Upper lobe of right lung (tissue), 1 donor: ENCODE results near the gene PDS5A. TPM values are rescaled to one million over a fixed set of nuclear protein-coding genes. Genes with fewer than 3 reads are reported as not detected.
A peak's percentile ranks its signal among the peaks of the same experiment; 100 is the strongest.

Experiments used
- ATAC-seq: fragments of 200-7000 bp; cut with Tn5 transposase; one replicate; pipeline ENCODE4 v1.9.1; 2020; ENCODE audit warnings: mild to moderate bottlenecking, moderate library complexity
- DNase-seq: peaks from one replicate; pipeline ENCODE4 v3.0.0-alpha.2; 2020
- H3K27ac ChIP-seq: fragments of 200-600 bp; one replicate; pipeline ENCODE4 v1.8.0; 2022
- H3K27me3 ChIP-seq: fragments of 200-600 bp; one replicate; pipeline ENCODE4 v1.8.0; 2022; ENCODE audit warnings: mild to moderate bottlenecking
- H3K36me3 ChIP-seq: fragments of 200-600 bp; one replicate; pipeline ENCODE4 v1.8.0; 2022
- H3K4me1 ChIP-seq: fragments of 200-600 bp; one replicate; pipeline ENCODE4 v1.8.0; 2022
- H3K4me3 ChIP-seq: fragments of 200-600 bp; one replicate; pipeline ENCODE4 v1.8.0; 2022; ENCODE audit warnings: mild to moderate bottlenecking
- H3K9me3 ChIP-seq: fragments of 200-600 bp; one replicate; pipeline ENCODE4 v1.8.0; 2022
- CTCF ChIP-seq: fragments of 200-600 bp; IDR thresholded peaks from one replicate; pipeline ENCODE4 v1.8.0; 2022; ENCODE audit warnings: antibody characterized with exemption
- intact Hi-C: fragments of 100-400 bp; cut with DNase I; formaldehyde crosslinking; loops from one replicate; pipeline ENCODE4 v1.11.0; 2022
- total RNA-seq: library from RNA; stranded (reverse); fragmentation: NEBNext Ultra II Directional; extraction: Animal tissue kit (Norgen Biotek cat#: 25700); gene quantifications from one replicate; pipeline ENCODE4 v1.2.1, GENCODE V29; 2021
- donor health status: DM: no; HTN: yes; CAD: no; lungs with severe emphysema.

Gene PDS5A
- total RNA-seq, 1 donor from 2014 or later: 83.7 TPM

GRCh38 chr4:39970671-39971640 is 6.8 kb downstream of the PDS5A start:
- TF ChIP-seq CTCF: no peak
- intact Hi-C loops: no loop called here
- DNase-seq: peak; percentile 63
- peak; percentile 95 for ATAC-seq
- no peak overlapping the region for H3K4me3 ChIP-seq
- peak overlapping the region; percentile 56 for H3K27ac ChIP-seq
- no peaks in the 10 kb centered on the region for H3K9me3 ChIP-seq
- peaks cover 26% of the 10 kb centered on the region for H3K4me1 ChIP-seq
- H3K36me3 ChIP-seq: peaks cover 26% of the 10 kb centered on the region
- H3K27me3 ChIP-seq: no peaks in the 10 kb centered on the region

- no peaks in the 10 kb centered on the region for H3K9me3 ChIP-seq
- no peak overlapping the region for H3K27ac ChIP-seq
- no peak for ATAC-seq
- TF ChIP-seq CTCF: no peak
- peaks cover 16% of the 10 kb centered on the region for H3K4me1 ChIP-seq
- no peaks in the 10 kb centered on the region for H3K36me3 ChIP-seq
- peak; percentile 31 for DNase-seq
- H3K4me3 ChIP-seq: no peak overlapping the region
- no peaks in the 10 kb centered on the region for H3K27me3 ChIP-seq
- intact Hi-C loops: no loop called here
These were observed 14.1 kb downstream of the PDS5A start for GRCh38 chr4:39963656-39964055.

- no peaks in the 10 kb centered on the region for H3K36me3 ChIP-seq
- H3K9me3 ChIP-seq: no peaks in the 10 kb centered on the region
- intact Hi-C loops: no loop called here
- no peak for TF ChIP-seq CTCF
- no peak overlapping the region for H3K4me3 ChIP-seq
- DNase-seq (peak; percentile 20), ATAC-seq (no peak)
- H3K4me1 ChIP-seq: peaks cover 16% of the 10 kb centered on the region
- no peak overlapping the region for H3K27ac ChIP-seq
- no peaks in the 10 kb centered on the region for H3K27me3 ChIP-seq
These were observed 16.3 kb downstream of the PDS5A start for GRCh38 chr4:39961311-39961877.

GRCh38 chr4:39950861-39951481 is 26.7 kb downstream of the PDS5A start:
- Histone ChIP-seq H3K4me1 (peaks cover 12% of the 10 kb centered on the region), H3K36me3 (no peaks in the 10 kb centered on the region), H3K27ac (no peak overlapping the region), H3K4me3 (no peak overlapping the region), H3K27me3 (no peaks in the 10 kb centered on the region), H3K9me3 (no peaks in the 10 kb centered on the region)
- intact Hi-C loops: no loop called here
- ATAC-seq (no peak), DNase-seq (no peak)
- no peak for TF ChIP-seq CTCF

GRCh38 chr4:39947963-39948362 is 29.7 kb downstream of the PDS5A start:
- no peaks in the 10 kb centered on the region for H3K9me3 ChIP-seq
- DNase-seq: no peak
- TF ChIP-seq CTCF: no peak
- intact Hi-C loops: no loop called here
- H3K4me1 ChIP-seq: peaks cover 12% of the 10 kb centered on the region
- no peaks in the 10 kb centered on the region for H3K27me3 ChIP-seq
- no peak overlapping the region for H3K27ac ChIP-seq
- H3K36me3 ChIP-seq: no peaks in the 10 kb centered on the region
- H3K4me3 ChIP-seq: no peak overlapping the region
- ATAC-seq: no peak
